Neural cell (in vitro differentiated cells): ENCODE measurements around the gene RASGEF1B. TPM values are rescaled to one million over a fixed set of nuclear protein-coding genes. Genes with fewer than 3 reads are reported as not detected.

ENCODE experiments used
- H2AFZ ChIP-seq: fragments of 200-600, 300-800 bp; sonication (generic), shearing (Covaris generic); 2 replicates; pipeline ENCODE4 v1.6.0; 2014; ENCODE audit warnings: low read depth, mild to moderate bottlenecking, antibody characterized with exemption, low read length, moderate library complexity
- H3F3A ChIP-seq: fragments of 200-600 bp; shearing (Covaris generic); 2 replicates; pipeline ENCODE4 v1.6.1; 2016; ENCODE audit warnings: mild to moderate bottlenecking, moderate library complexity, mixed read lengths, antibody characterized with exemption, low read length; ENCODE audit not compliant: insufficient read depth, poor library complexity, severe bottlenecking
- H3K27ac ChIP-seq: fragments of 200-600, 300-800 bp; sonication (generic), shearing (Covaris generic); 2 replicates; pipeline ENCODE4 v1.5.1; 2014; ENCODE audit warnings: mild to moderate bottlenecking, low read length, moderate library complexity
- H3K27me3 ChIP-seq: fragments of 300-800, 200-600 bp; sonication (generic), shearing (Covaris generic); 2 replicates; pipeline ENCODE4 v1.6.0; 2014; ENCODE audit warnings: mild to moderate bottlenecking, low read depth, low read length, moderate library complexity; ENCODE audit not compliant: insufficient read depth
- H3K36me3 ChIP-seq: fragments of 300-800, 200-600 bp; sonication (generic), shearing (Covaris generic); 2 replicates; pipeline ENCODE4 v1.5.1; 2014; ENCODE audit warnings: mild to moderate bottlenecking, antibody characterized with exemption, low read length, moderate library complexity; ENCODE audit not compliant: insufficient read depth
- H3K4me2 ChIP-seq: fragments of 300-800, 200-600 bp; sonication (generic), shearing (Covaris generic); 2 replicates; pipeline ENCODE4 v1.6.0; 2014; ENCODE audit warnings: mild to moderate bottlenecking, low read length
- H3K4me3 ChIP-seq: fragments of 300-800, 200-600 bp; sonication (generic), shearing (Covaris generic); 2 replicates; pipeline ENCODE4 v1.5.1; 2014; ENCODE audit warnings: mild to moderate bottlenecking, low read length, moderate library complexity
- H3K79me2 ChIP-seq: fragments of 200-600 bp; shearing (Covaris generic); replicated peaks from 2 replicates; pipeline ENCODE4 v1.6.0; 2014; ENCODE audit warnings: mild to moderate bottlenecking, low read length, moderate library complexity; ENCODE audit not compliant: insufficient read depth
- H3K9ac ChIP-seq: fragments of 300-800, 200-600 bp; sonication (generic), shearing (Covaris generic); 2 replicates; pipeline ENCODE4 v1.6.1; 2016; ENCODE audit warnings: mild to moderate bottlenecking, low read length, mixed read lengths
- H3K9me2 ChIP-seq: fragments of 200-600 bp; shearing (Covaris generic); 2 replicates; pipeline ENCODE4 v1.6.1; 2016; ENCODE audit warnings: mild to moderate bottlenecking, low read length, mixed read lengths; ENCODE audit not compliant: insufficient read depth
- H3K9me3 ChIP-seq: fragments of 200-600, 300-800 bp; sonication (generic), shearing (Covaris generic); 2 replicates; pipeline ENCODE4 v1.6.1; 2016; ENCODE audit warnings: mild to moderate bottlenecking, mixed run types, low read length, moderate library complexity, mixed read lengths
- H4K20me1 ChIP-seq: fragments of 200-600 bp; shearing (Covaris generic); 2 replicates; pipeline ENCODE4 v1.6.1; 2016; ENCODE audit warnings: mild to moderate bottlenecking, mixed run types; ENCODE audit not compliant: insufficient read depth
- CTCF ChIP-seq: fragments of 450-650 bp; IDR thresholded peaks from 2 replicates; pipeline ENCODE4 v1.5.1; 2014; ENCODE audit warnings: antibody characterized with exemption, mild to moderate bottlenecking, moderate library complexity; ENCODE audit not compliant: poor library complexity, severe bottlenecking
- EP300 ChIP-seq: fragments of 450-650 bp; conservative IDR thresholded peaks from 2 replicates; pipeline ENCODE4 v1.6.1; 2014; ENCODE audit warnings: antibody characterized with exemption, mild to moderate bottlenecking, moderate library complexity; ENCODE audit not compliant: poor library complexity, severe bottlenecking
- EZH2 ChIP-seq: fragments of 200-600, 300-800 bp; shearing (Covaris generic), sonication (generic); IDR thresholded peaks from 2 replicates; pipeline ENCODE4 v1.6.1; 2014; ENCODE audit warnings: antibody characterized with exemption, low read length, borderline replicate concordance, mild to moderate bottlenecking; ENCODE audit not compliant: insufficient read depth, poor library complexity, severe bottlenecking
- MXI1 ChIP-seq: fragments of 450-650 bp; conservative IDR thresholded peaks from 2 replicates; pipeline ENCODE4 v1.6.1; 2014; ENCODE audit warnings: antibody characterized with exemption, mild to moderate bottlenecking; ENCODE audit not compliant: poor library complexity, severe bottlenecking
- POLR2AphosphoS5 ChIP-seq: IDR thresholded peaks from 2 replicates; pipeline ENCODE4 v1.6.1; 2012
- RAD21 ChIP-seq: fragments of 450-650 bp; conservative IDR thresholded peaks from 2 replicates; pipeline ENCODE4 v1.6.1; 2014; ENCODE audit warnings: antibody characterized with exemption, mild to moderate bottlenecking, moderate library complexity
- REST ChIP-seq: IDR thresholded peaks from 2 replicates; pipeline ENCODE4 v1.6.1; 2012; ENCODE audit warnings: borderline replicate concordance
- SMC3 ChIP-seq: fragments of 450-650 bp; conservative IDR thresholded peaks from 2 replicates; pipeline ENCODE4 v1.6.1; 2014; ENCODE audit warnings: antibody characterized with exemption, mild to moderate bottlenecking, moderate library complexity; ENCODE audit not compliant: poor library complexity
- TAF1 ChIP-seq: IDR thresholded peaks from 2 replicates; pipeline ENCODE4 v1.6.1; 2012; ENCODE audit warnings: low read depth
- polyA plus RNA-seq: library from polyadenylated mRNA; depleted of rRNA; stranded (reverse); fragments of >200 nt; gene quantifications from 2 replicates; pipeline ENCODE4 v1.2.3, GENCODE V29; 2014

The RASGEF1B gene
- polyA plus RNA-seq, 1 donor from 2014 or later, result 21.5 TPM

GRCh38 chr4:81424816-81425755 lies 46.6 kb downstream of the RASGEF1B start:
- Histone ChIP-seq H4K20me1 (no peaks in the 10 kb centered on the region), H3K4me3 (no peak overlapping the region), H3K9me2 (no peaks in the 10 kb centered on the region), H3F3A (no peaks in the 10 kb centered on the region), H3K4me2 (no peak overlapping the region), H3K79me2 (no peaks in the 10 kb centered on the region), H2AFZ (no peak overlapping the region), H3K9ac (no peak overlapping the region), H3K9me3 (no peaks in the 10 kb centered on the region), H3K27ac (no peak overlapping the region), H3K27me3 (peaks cover 6% of the 10 kb centered on the region), H3K36me3 (no peaks in the 10 kb centered on the region)
- no peak for TF ChIP-seq REST
- TF ChIP-seq EP300, result no peak
- no peak for TF ChIP-seq MXI1
- TF ChIP-seq RAD21, result no peak
- TF ChIP-seq SMC3, result no peak
- no peak for TF ChIP-seq POLR2AphosphoS5
- TF ChIP-seq EZH2, result no peak
- TF ChIP-seq CTCF, result no peak
- TF ChIP-seq TAF1, result no peak

- Histone ChIP-seq H3K27ac (no peak overlapping the region), H3F3A (no peaks in the 10 kb centered on the region), H3K4me2 (no peak overlapping the region), H3K27me3 (peaks cover 6% of the 10 kb centered on the region), H3K4me3 (no peak overlapping the region), H3K36me3 (no peaks in the 10 kb centered on the region), H2AFZ (no peak overlapping the region), H3K9me2 (no peaks in the 10 kb centered on the region), H4K20me1 (no peaks in the 10 kb centered on the region), H3K9me3 (no peaks in the 10 kb centered on the region), H3K9ac (no peak overlapping the region), H3K79me2 (no peaks in the 10 kb centered on the region)
- TF ChIP-seq RAD21 (no peak), EP300 (no peak)
Observed at GRCh38 chr4:81424336-81424735, 47.4 kb downstream of the RASGEF1B start.
